Prostate gland (tissue), 2 donors: ENCODE data around the gene TRIM68. TPM values are rescaled to one million over a fixed set of nuclear protein-coding genes. Genes with fewer than 3 reads are reported as not detected.

Experiments used
- DNase-seq: peaks from one replicate; pipeline ENCODE4 v3.0.0-alpha.2; 2019; ENCODE audit warnings: low spot score
- H3K27ac ChIP-seq, 2 donors: fragments of 200-600 bp; sonication (generic); 2 replicates each; pipeline ENCODE4 v1.5.1; 2017 to 2019
- H3K27me3 ChIP-seq: fragments of 200-600 bp; sonication (generic); replicated peaks from 2 replicates; pipeline ENCODE4 v1.5.1; 2019; ENCODE audit not compliant: insufficient read depth
- H3K36me3 ChIP-seq, 2 donors: fragments of 200-600 bp; sonication (generic); 1 replicate in 1 of 2; 2 replicates in 1 of 2; pipeline versions ENCODE4 v1.5.1 to v1.8.1; 2017 to 2019
- H3K4me1 ChIP-seq: fragments of 200-600 bp; sonication (generic); replicated peaks from 2 replicates; pipeline ENCODE4 v1.5.1; 2019
- H3K4me3 ChIP-seq, 2 donors: fragments of 200-600 bp; sonication (generic); 2 replicates each; pipeline ENCODE4 v1.5.1; 2017 to 2019
- H3K9me3 ChIP-seq: fragments of 200-600 bp; sonication (generic); 2 replicates; pipeline ENCODE4 v1.5.1; 2017
- CTCF ChIP-seq, 4 experiments: fragments of 200-600 bp in 2 of 4; fragments of 450-650 bp in 2 of 4; sonication (generic) in 2 of 4; IDR thresholded peaks; 1 replicate in 3 of 4; 2 replicates in 1 of 4; pipeline ENCODE4 v1.5.1; 2016 to 2019; ENCODE audit warnings: antibody characterized with exemption in 4 of 4, mild to moderate bottlenecking in 2 of 4, moderate library complexity in 2 of 4
- POLR2A ChIP-seq: fragments of 450-650 bp; IDR thresholded peaks from one replicate; pipeline ENCODE4 v1.6.1; 2016; ENCODE audit warnings: antibody characterized with exemption, mild to moderate bottlenecking
- POLR2AphosphoS5 ChIP-seq: sonication (generic); formaldehyde crosslinking; IDR thresholded peaks from one replicate; pipeline ENCODE4 v1.6.1; 2017; ENCODE audit warnings: antibody characterized with exemption
- WGBS: methylation state at CpG from one replicate; pipeline ENCODE4 v1.1.5; 2018; 5-methylcytosine and 5-hydroxymethylcytosine counted together
- intact Hi-C: fragments of 100-400 bp; cut with DNase I; formaldehyde crosslinking; loops from one replicate; pipeline ENCODE4 v1.14.2; 2022
- total RNA-seq, 2 donors: library from RNA; depleted of rRNA; stranded (reverse); fragments of >200 nt; gene quantifications; one replicate each; pipeline ENCODE4 v1.1.0, GENCODE V29; 2016

The TRIM68 gene
- total RNA-seq, 2 donors from 2014 or later: 29.1 to 36.3 TPM

- intact Hi-C loops: no loop called here
- WGBS: 52% methylated on average over 3 of the region's 3 CpGs
Observed at GRCh38 chr11:4576880-4577279, 31.2 kb downstream of the TRIM68 start.

GRCh38 chr11:4569075-4569474 lies 39.0 kb downstream of the TRIM68 start:
- H3K27me3 ChIP-seq: no peaks in the 10 kb centered on the region
- WGBS: 94% methylated on average over 18 of the region's 18 CpGs
- H3K4me1 ChIP-seq: no peaks in the 10 kb centered on the region
- no peak for TF ChIP-seq POLR2A
- TF ChIP-seq POLR2AphosphoS5: no peak
- no peak for TF ChIP-seq CTCF (IDR thresholded peaks at IDR 0.05)
- DNase-seq: no peak
- H3K4me3 ChIP-seq: no peak overlapping the region
- H3K36me3 ChIP-seq: no peaks in the 10 kb centered on the region
- no peaks in the 10 kb centered on the region for H3K9me3 ChIP-seq
- intact Hi-C loops: no loop called here
- no peak overlapping the region for H3K27ac ChIP-seq

More at GRCh38 chr11:4576880-4577279, 31.2 kb downstream of the TRIM68 start:
- no peak overlapping the region for H3K27ac ChIP-seq
- H3K36me3 ChIP-seq: no peaks in the 10 kb centered on the region
- no peak for TF ChIP-seq POLR2A
- no peak for TF ChIP-seq POLR2AphosphoS5
- no peak overlapping the region for H3K4me3 ChIP-seq
- H3K9me3 ChIP-seq: no peaks in the 10 kb centered on the region
- no peaks in the 10 kb centered on the region for H3K27me3 ChIP-seq
- no peaks in the 10 kb centered on the region for H3K4me1 ChIP-seq
- no peak for DNase-seq

GRCh38 chr11:4565371-4565770 lies 42.7 kb downstream of the TRIM68 start:
- Histone ChIP-seq H3K27me3 (no peaks in the 10 kb centered on the region), H3K9me3 (no peaks in the 10 kb centered on the region), H3K4me3 (no peak overlapping the region), H3K27ac (no peak overlapping the region), H3K36me3 (no peaks in the 10 kb centered on the region), H3K4me1 (no peaks in the 10 kb centered on the region)
- WGBS: 78% methylated on average over 3 of the region's 3 CpGs
- no peak for DNase-seq
- intact Hi-C loops: no loop called here
- TF ChIP-seq POLR2AphosphoS5 (no peak), POLR2A (no peak), CTCF (IDR thresholded peaks at IDR 0.05) (no peak)

- no peaks in the 10 kb centered on the region for H3K27me3 ChIP-seq
- no peak for DNase-seq
- peaks cover 3% of the 10 kb centered on the region for H3K4me1 ChIP-seq
- intact Hi-C loops: no loop called here
- H3K4me3 ChIP-seq: no peak overlapping the region
- no peak overlapping the region for H3K27ac ChIP-seq
- no peaks in the 10 kb centered on the region for H3K36me3 ChIP-seq
- TF ChIP-seq CTCF (IDR thresholded peaks at IDR 0.05) (no peak), POLR2AphosphoS5 (no peak), POLR2A (no peak)
- WGBS: 44% methylated on average over 1 of the region's 1 CpG
- H3K9me3 ChIP-seq: no peaks in the 10 kb centered on the region
Observed at GRCh38 chr11:4560467-4560866, 47.6 kb downstream of the TRIM68 start.

GRCh38 chr11:4559527-4560440 lies 48.2 kb downstream of the TRIM68 start:
- peak overlapping the region in 1 of 2 donors; percentile 14 for H3K27ac ChIP-seq
- 57% methylated on average over 6 of the region's 8 CpGs for WGBS

More at GRCh38 chr11:4559527-4560440, 48.2 kb downstream of the TRIM68 start:
- peaks cover 3% of the 10 kb centered on the region for H3K4me1 ChIP-seq
- TF ChIP-seq POLR2AphosphoS5: no peak
- TF ChIP-seq POLR2A: no peak
- TF ChIP-seq CTCF (IDR thresholded peaks at IDR 0.05): no peak
- DNase-seq: no peak
- no peaks in the 10 kb centered on the region for H3K9me3 ChIP-seq
- H3K27me3 ChIP-seq: no peaks in the 10 kb centered on the region
- no peak overlapping the region for H3K4me3 ChIP-seq
- H3K36me3 ChIP-seq: no peaks in the 10 kb centered on the region
- intact Hi-C loops: no loop called here
